ENCODE measurements around the gene EXD2. TPM values are rescaled to one million over a fixed set of nuclear protein-coding genes. Genes with fewer than 3 reads are reported as not detected.
A peak's percentile ranks its signal among the peaks of the same experiment; 100 is the strongest.

The EXD2 gene
- total RNA-seq, 4 donors from 2014 or later, result 13.7 to 19.7 (median 16.5) TPM

GRCh38 chr14:69153152-69153872 lies 38.0 kb upstream of the EXD2 start:
- intact Hi-C loops (cut with DNase I; ENCODE audit: low total_unique reads) (loop anchor here (1.0 to 5.0 kb wide), 6 partner anchors 38 to 1536 kb away; partner anchors contain the start of genes ARG2, COX16, ERH and EXD2), in situ Hi-C loops (cut with MboI; ENCODE audit: low sequenced_read_pairs in 4 of 4) (no loop called here)
- H3K36me3 ChIP-seq, result no peaks in the 10 kb centered on the region
- peak; percentile 89 to 94 for TF ChIP-seq POLR2A (IDR thresholded peaks at IDR 0.05)
- peak in 2 of 5 experiments; percentile 24 to 34 for TF ChIP-seq CTCF (IDR thresholded peaks at IDR 0.05 in 4 of 5, conservative IDR thresholded peaks at IDR 0.05 in 1 of 5)
- peak overlapping the region; percentile 92 to 98 (median 98) for H3K27ac ChIP-seq
- H3K4me3 ChIP-seq, result peak overlapping the region; percentile 76 to 99 (median 88)
- peak; percentile 24 to 95 for DNase-seq
- H3K27me3 ChIP-seq, result no peaks in the 10 kb centered on the region
- peak; percentile 80 to 91 for ATAC-seq
- no peaks in the 10 kb centered on the region for H3K9me3 ChIP-seq
- H3K4me1 ChIP-seq, result peaks cover 21 to 23% of the 10 kb centered on the region in 2 donors

- H3K27me3 ChIP-seq, result no peaks in the 10 kb centered on the region
- H3K4me1 ChIP-seq, result peaks cover 21 to 23% of the 10 kb centered on the region in 2 donors
- H3K36me3 ChIP-seq, result no peaks in the 10 kb centered on the region
- peak in 1 of 2 donors; percentile 23 for DNase-seq
- intact Hi-C loops (cut with DNase I; ENCODE audit: low total_unique reads) (loop anchor here (1.0 to 5.0 kb wide), 6 partner anchors 37 to 1537 kb away; partner anchors contain the start of genes ARG2, COX16, ERH and EXD2), in situ Hi-C loops (cut with MboI; ENCODE audit: low sequenced_read_pairs in 4 of 4) (no loop called here)
- peak overlapping the region; percentile 76 to 99 (median 88) for H3K4me3 ChIP-seq
- peak overlapping the region; percentile 92 to 98 (median 98) for H3K27ac ChIP-seq
- TF ChIP-seq CTCF (IDR thresholded peaks at IDR 0.05 in 4 of 5, conservative IDR thresholded peaks at IDR 0.05 in 1 of 5) (no peak), POLR2A (IDR thresholded peaks at IDR 0.05) (no peak)
- ATAC-seq, result peak in 1 of 2 donors; percentile 15
- no peaks in the 10 kb centered on the region for H3K9me3 ChIP-seq
Measured at GRCh38 chr14:69153873-69154270, 37.4 kb upstream of the EXD2 start.

- no peak for TF ChIP-seq CTCF (IDR thresholded peaks at IDR 0.05 in 4 of 5, conservative IDR thresholded peaks at IDR 0.05 in 1 of 5)
- no peak for TF ChIP-seq POLR2A (IDR thresholded peaks at IDR 0.05)
- Histone ChIP-seq H3K4me3 (no peak overlapping the region), H3K27me3 (no peaks in the 10 kb centered on the region), H3K27ac (no peak overlapping the region), H3K36me3 (no peaks in the 10 kb centered on the region), H3K4me1 (peaks cover 16 to 20% of the 10 kb centered on the region in 2 donors), H3K9me3 (no peaks in the 10 kb centered on the region)
- intact Hi-C loops (cut with DNase I; ENCODE audit: low total_unique reads), result loop anchor here (5.0 kb wide), 3 partner anchors 458 to 1537 kb away; partner anchors contain the start of genes ARG2, COX16 and SUSD6
- in situ Hi-C loops (cut with MboI; ENCODE audit: low sequenced_read_pairs in 4 of 4), result no loop called here
- no peak for DNase-seq
- ATAC-seq, result no peak
Measured at GRCh38 chr14:69154779-69155178, 36.5 kb upstream of the EXD2 start.

- intact Hi-C loops (cut with DNase I; ENCODE audit: low total_unique reads) (no loop called here), in situ Hi-C loops (cut with MboI; ENCODE audit: low sequenced_read_pairs in 4 of 4) (no loop called here)
- DNase-seq, result no peak
- no peak overlapping the region for H3K4me3 ChIP-seq
- no peak for ATAC-seq
- peaks cover 2 to 5% of the 10 kb centered on the region in 2 donors for H3K4me1 ChIP-seq
- no peak overlapping the region for H3K27ac ChIP-seq
- no peaks in the 10 kb centered on the region for H3K27me3 ChIP-seq
- TF ChIP-seq CTCF (IDR thresholded peaks at IDR 0.05 in 4 of 5, conservative IDR thresholded peaks at IDR 0.05 in 1 of 5) (no peak), POLR2A (IDR thresholded peaks at IDR 0.05) (no peak)
- H3K9me3 ChIP-seq, result no peaks in the 10 kb centered on the region
- H3K36me3 ChIP-seq, result no peaks in the 10 kb centered on the region
Measured at GRCh38 chr14:69156224-69156623, 35.1 kb upstream of the EXD2 start.
